NB4 (cell line): ENCODE measurements around the gene PCP4.
"Not testable (repeated sequence)": the region's sequence is repeated elsewhere in the genome, so short reads cannot be mapped to it uniquely, and the experiment has no call there.

Experiments used
- DNase-seq: peaks from one replicate; pipeline ENCODE4 v3.0.0; 2010; ENCODE audit warnings: low read depth
- H3K4me3 ChIP-seq: one replicate; pipeline ENCODE4 v1.5.1; 2011; ENCODE audit warnings: mild to moderate bottlenecking, low read depth, low read length, moderate library complexity
- MYC ChIP-seq: IDR thresholded peaks from 2 replicates; pipeline ENCODE4 v1.6.1; 2011; ENCODE audit warnings: low read depth, low read length
- POLR2A ChIP-seq: IDR thresholded peaks from 2 replicates; pipeline ENCODE4 v1.6.1; 2011; ENCODE audit warnings: mild to moderate bottlenecking; ENCODE audit not compliant: insufficient read length; ENCODE audit errors: extremely low read depth
- TF ChIP-seq, protein P1 (sequence below): IDR thresholded peaks from one replicate; pipeline ENCODE4 v1.5.1; 2012; ENCODE audit warnings: low read depth, low read length
- TF ChIP-seq, protein P2 (sequence below): IDR thresholded peaks from 2 replicates; pipeline ENCODE4 v1.6.1; 2011; ENCODE audit warnings: low read depth, low read length

Gene PCP4

DNA sequence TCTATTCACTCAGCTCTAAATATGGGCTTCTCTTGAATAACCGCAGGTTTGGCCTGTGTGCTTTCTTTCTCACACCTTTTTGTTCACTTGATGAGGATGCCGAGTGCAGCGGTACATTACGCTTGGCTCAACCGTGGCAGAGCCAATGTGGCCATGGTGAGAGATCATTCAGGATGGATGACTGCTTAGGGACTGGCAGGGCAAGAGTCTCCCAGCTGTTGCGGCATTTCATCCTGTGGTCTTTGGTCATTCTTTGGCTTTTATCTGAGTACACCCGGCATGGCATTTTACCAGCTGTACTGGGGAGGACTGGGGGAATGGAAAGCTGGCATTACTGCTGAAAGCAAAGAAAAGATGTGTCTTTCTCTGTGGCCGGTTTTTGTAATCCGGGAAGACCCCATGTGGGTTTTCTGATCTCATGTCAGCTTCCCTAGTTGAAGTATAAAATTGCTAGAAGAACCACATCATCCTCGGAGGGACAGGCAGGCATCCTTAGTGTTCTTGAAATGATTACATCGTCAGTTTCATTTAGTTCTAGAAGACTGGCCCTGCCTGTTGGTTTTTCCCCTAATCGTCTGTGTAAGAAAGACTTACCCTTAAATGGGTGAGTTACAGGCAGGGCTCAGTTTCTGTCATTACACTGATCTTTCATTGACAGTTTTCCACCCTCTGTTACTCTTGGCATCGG lies 15.1 kb downstream of the PCP4 start:
- H3K4me3 ChIP-seq: no peak overlapping the region
- TF ChIP-seq, protein P1, sequence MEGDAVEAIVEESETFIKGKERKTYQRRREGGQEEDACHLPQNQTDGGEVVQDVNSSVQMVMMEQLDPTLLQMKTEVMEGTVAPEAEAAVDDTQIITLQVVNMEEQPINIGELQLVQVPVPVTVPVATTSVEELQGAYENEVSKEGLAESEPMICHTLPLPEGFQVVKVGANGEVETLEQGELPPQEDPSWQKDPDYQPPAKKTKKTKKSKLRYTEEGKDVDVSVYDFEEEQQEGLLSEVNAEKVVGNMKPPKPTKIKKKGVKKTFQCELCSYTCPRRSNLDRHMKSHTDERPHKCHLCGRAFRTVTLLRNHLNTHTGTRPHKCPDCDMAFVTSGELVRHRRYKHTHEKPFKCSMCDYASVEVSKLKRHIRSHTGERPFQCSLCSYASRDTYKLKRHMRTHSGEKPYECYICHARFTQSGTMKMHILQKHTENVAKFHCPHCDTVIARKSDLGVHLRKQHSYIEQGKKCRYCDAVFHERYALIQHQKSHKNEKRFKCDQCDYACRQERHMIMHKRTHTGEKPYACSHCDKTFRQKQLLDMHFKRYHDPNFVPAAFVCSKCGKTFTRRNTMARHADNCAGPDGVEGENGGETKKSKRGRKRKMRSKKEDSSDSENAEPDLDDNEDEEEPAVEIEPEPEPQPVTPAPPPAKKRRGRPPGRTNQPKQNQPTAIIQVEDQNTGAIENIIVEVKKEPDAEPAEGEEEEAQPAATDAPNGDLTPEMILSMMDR: no peak
- TF ChIP-seq MYC (no peak), POLR2A (no peak)
- TF ChIP-seq, protein P2, sequence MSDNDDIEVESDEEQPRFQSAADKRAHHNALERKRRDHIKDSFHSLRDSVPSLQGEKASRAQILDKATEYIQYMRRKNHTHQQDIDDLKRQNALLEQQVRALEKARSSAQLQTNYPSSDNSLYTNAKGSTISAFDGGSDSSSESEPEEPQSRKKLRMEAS: no peak
- no peak for DNase-seq

DNA sequence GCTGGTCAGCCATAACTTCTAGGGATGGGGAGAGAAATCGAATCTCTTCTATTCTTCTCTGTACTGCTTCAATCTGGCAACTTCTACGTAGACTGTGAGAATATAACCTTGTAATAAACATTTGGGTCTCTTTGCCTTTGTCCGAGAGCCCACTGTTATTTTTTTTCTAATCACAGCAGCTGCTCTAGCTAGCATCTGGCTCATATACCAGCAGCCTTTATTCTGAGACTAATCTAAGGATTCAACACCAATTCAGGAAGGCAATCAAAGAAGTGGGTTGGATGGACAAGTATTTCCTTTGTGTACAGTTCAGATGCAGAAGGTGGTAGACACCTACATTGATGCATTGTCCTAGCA lies 15.6 kb downstream of the PCP4 start:
- no peak overlapping the region for H3K4me3 ChIP-seq

DNA sequence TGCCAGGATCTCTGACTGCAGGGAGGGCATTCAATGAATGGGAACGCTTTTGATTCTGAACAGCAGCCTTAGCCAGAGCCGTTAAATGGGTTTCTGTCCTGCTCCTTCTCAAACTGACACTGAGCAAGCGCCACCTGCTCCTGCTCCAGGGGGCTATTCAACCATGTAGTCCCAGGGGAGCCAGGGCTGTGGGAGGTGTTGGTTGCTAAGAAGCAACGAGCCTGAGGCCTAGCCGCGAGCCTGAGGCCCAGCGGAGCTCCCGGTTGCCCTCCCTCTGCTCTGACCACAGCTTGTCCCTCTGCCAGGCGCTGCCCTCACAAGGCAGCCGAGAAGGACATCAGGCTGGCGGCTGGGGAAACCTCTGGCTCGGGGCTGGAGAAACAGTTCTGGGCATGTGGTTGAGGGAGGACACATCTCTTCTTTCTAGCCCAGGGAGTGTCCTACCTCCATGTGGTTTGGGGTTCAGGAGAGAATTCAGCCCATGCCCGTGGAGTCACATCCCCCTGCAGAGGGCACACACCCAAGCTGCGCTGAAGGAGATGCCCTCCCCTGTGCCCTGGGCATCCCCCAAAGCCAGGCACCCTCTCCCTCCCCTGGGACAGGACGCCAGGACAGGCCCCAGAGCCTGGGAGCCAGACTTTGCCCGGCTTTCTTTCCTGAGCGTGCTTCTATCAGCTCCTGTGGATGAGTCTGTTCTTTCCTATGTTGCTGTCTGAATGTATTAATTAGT lies 18.0 kb downstream of the PCP4 start:
- no peak overlapping the region for H3K4me3 ChIP-seq
- peak; percentile 39 for DNase-seq

More for the DNA sequence above, 15.6 kb downstream of the PCP4 start:
- TF ChIP-seq, protein P2: no peak
- no peak for TF ChIP-seq POLR2A
- no peak for TF ChIP-seq MYC
- TF ChIP-seq, protein P1: no peak
- no peak for DNase-seq

DNA sequence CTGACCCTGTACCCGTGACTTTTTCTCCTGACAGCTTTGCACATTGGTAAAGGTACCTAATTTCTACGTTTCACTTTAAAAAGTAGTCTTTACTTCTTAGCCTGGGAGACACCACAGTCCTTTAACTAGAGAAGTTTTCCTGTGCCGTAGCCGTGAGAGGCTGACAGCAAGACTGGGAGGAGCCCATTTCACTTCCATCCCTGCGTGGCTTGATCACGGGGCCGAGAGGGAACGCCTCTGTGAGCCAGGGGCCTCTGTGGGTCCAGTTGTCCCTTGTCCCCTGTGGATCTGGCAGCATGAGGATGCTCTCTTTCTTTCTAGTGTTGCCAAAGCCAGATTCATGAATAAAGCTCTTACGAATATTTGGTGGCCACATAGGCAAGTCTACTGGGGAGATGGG lies 21.6 kb downstream of the PCP4 start:
- no peak for TF ChIP-seq MYC
- TF ChIP-seq POLR2A: no peak
- TF ChIP-seq, protein P2: no peak
- TF ChIP-seq, protein P1: no peak
- no peak for DNase-seq

More for the DNA sequence above, 18.0 kb downstream of the PCP4 start:
- no peak for TF ChIP-seq POLR2A
- TF ChIP-seq, protein P2: no peak

DNA sequence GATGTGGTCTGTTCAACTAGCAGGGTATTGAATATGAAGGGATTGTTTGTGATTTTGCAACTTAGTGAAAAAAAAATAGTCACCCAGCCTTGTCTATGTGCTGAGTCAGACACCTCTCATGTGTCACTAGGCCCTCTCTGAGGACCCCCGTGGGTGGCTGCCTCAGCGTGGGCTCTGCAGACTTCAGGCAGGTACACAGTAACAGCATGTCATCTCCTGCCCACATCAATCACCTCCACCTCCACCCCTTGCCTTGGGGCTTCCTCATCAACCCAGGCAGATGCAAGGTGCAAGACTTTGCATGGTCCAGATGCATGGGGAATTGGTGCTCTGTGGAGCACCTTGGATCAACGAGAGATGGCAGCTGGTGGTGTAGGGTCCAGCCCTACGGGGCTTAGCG lies 23.9 kb downstream of the PCP4 start:
- H3K4me3 ChIP-seq: no peak overlapping the region
- TF ChIP-seq POLR2A: no peak
- DNase-seq: no peak

More for the DNA sequence above, 21.6 kb downstream of the PCP4 start:
- H3K4me3 ChIP-seq: no peak overlapping the region

DNA sequence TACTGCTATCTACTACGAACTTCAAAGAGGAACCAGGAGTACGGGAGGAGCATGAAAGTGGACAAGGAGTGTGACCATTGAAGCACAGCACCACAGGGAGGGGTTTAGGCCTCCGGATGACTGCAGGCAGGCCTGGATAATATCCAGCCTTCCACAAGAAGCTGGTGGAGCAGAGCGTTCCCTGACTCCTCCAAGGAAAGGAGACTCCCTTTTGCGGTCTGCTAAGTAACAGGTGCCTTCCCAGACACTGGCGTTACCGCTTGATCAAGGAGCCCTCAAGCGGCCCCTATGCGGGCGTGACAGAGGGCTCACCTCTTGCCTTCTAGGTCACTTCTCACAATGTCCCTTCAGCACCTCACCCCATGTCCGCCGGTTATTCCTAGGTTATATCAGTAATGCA lies 24.6 kb downstream of the PCP4 start:
- DNase-seq, H3K4me3 ChIP-seq: not testable (repeated sequence)

DNA sequence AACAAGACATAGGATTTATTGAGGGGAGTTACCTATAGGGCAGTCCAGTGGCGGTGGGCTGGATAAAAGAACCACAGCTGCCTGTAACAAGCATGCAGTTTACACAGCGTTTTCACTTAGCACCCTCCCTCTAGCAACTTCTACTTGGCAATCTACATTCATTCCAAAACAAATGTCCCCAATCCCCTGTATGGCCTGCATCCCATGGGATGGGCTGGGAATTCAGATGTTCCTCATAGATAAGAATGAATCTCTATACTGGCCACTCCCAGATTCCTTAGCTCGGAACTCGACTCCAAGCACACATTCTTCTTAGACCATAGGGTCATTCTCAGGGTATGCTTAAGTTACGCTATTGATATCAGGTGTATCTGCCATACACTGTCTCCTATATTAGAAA lies 33.3 kb downstream of the PCP4 start:
- no peak for DNase-seq

More for the DNA sequence above, 33.3 kb downstream of the PCP4 start:
- TF ChIP-seq POLR2A (no peak), MYC (no peak)
- TF ChIP-seq, protein P1: no peak
- TF ChIP-seq, protein P2: no peak
- H3K4me3 ChIP-seq: no peak overlapping the region
